ENCODE measurements around the gene CHRNA10.

DNA sequence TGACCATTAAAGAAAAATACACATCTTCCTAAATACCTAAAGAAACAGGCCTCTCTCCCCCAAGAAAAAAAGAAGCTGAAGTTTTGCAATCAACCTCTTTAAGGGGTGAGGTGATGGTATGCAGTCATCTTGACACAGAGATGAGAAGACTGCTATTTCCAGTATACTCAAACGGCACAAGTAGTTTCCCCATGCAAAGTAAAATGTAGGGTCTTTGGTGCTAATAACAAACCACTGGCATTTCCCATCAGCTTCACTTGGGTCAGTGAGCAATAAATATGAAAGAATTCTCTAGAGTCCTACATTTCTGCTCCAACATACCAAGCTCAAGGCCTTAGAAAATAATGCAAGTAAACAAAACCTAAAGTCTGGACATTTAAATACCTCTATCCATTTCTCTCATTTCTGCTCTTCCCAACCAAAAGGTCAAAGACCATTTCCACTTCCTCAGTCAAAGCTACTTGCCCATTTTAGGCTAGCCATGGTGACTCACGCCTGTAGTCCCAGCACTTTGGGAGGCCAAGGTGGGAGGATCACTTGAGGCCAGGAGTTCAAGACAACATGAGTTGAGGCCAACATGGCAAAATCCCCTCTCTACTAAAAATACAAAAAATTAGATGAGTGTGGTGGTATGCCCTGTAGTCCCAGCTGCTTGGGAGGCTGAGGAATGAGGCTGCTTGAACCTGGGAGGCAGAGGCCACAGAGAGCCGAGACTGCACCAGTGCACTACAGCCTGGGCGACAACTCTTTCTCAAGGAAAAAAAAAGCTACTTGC is 39.5 kb upstream of the CHRNA10 start:
- no peak for TF ChIP-seq EZH2 (IDR thresholded peaks at IDR 0.05; ENCODE audit: borderline replicate concordance, control insufficient read depth, low read depth, low read length)
- TF ChIP-seq POLR2A (IDR thresholded peaks at IDR 0.05; ENCODE audit: low read depth, low read length) = no peak
- TF ChIP-seq, protein P1, sequence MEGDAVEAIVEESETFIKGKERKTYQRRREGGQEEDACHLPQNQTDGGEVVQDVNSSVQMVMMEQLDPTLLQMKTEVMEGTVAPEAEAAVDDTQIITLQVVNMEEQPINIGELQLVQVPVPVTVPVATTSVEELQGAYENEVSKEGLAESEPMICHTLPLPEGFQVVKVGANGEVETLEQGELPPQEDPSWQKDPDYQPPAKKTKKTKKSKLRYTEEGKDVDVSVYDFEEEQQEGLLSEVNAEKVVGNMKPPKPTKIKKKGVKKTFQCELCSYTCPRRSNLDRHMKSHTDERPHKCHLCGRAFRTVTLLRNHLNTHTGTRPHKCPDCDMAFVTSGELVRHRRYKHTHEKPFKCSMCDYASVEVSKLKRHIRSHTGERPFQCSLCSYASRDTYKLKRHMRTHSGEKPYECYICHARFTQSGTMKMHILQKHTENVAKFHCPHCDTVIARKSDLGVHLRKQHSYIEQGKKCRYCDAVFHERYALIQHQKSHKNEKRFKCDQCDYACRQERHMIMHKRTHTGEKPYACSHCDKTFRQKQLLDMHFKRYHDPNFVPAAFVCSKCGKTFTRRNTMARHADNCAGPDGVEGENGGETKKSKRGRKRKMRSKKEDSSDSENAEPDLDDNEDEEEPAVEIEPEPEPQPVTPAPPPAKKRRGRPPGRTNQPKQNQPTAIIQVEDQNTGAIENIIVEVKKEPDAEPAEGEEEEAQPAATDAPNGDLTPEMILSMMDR (IDR thresholded peaks at IDR 0.05 in 2 of 3, conservative IDR thresholded peaks at IDR 0.05 in 1 of 3; ENCODE audit: control insufficient read depth in 2 of 3, extremely low read depth in 1 of 3, insufficient read depth in 1 of 3, low read depth in 3 of 3, low read length in 3 of 3) = no peak
- TF ChIP-seq, protein P2, sequence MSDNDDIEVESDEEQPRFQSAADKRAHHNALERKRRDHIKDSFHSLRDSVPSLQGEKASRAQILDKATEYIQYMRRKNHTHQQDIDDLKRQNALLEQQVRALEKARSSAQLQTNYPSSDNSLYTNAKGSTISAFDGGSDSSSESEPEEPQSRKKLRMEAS (IDR thresholded peaks at IDR 0.05; ENCODE audit: low read depth, low read length) = no peak
- TF ChIP-seq ETV6 (conservative IDR thresholded peaks at IDR 0.05 in 1 of 2, IDR thresholded peaks at IDR 0.05 in 1 of 2; ENCODE audit: borderline replicate concordance in 1 of 2, low read depth in 1 of 2) = no peak
- TF ChIP-seq NFYB (IDR thresholded peaks at IDR 0.05; ENCODE audit: insufficient read depth, low read depth, low read length) = no peak
- TF ChIP-seq CHD4 (IDR thresholded peaks at IDR 0.05) = no peak

Measured in GM12878 (cell line).